Ecto neural progenitor cell (in vitro differentiated cells): ENCODE data around the gene PAQR5.
"Not testable (repeated sequence)": the region's sequence is repeated elsewhere in the genome, so short reads cannot be mapped to it uniquely, and the experiment has no call there.

Experiments used
- DNase-seq: peaks from one replicate; pipeline ENCODE4 v3.0.0-alpha.2; 2018; ENCODE audit warnings: low spot score

The PAQR5 gene

GRCh38 chr15:69357773-69358771 is 59.4 kb downstream of the PAQR5 start:
- DNase-seq, result peak; percentile 66

GRCh38 chr15:69358850-69359249 is 60.1 kb downstream of the PAQR5 start:
- no peak for DNase-seq

- DNase-seq, result no peak
These were observed 61.0 kb downstream of the PAQR5 start for GRCh38 chr15:69359722-69360121.

GRCh38 chr15:69360642-69361041 is 61.9 kb downstream of the PAQR5 start:
- DNase-seq, result no peak

- DNase-seq, result no peak
These were observed 68.5 kb downstream of the PAQR5 start for GRCh38 chr15:69367236-69367635.

- DNase-seq, result no peak
These were observed 70.9 kb downstream of the PAQR5 start for GRCh38 chr15:69369631-69370030.

GRCh38 chr15:69373406-69373805 is 74.7 kb downstream of the PAQR5 start:
- no peak for DNase-seq

GRCh38 chr15:69375151-69375790 is 76.6 kb downstream of the PAQR5 start:
- no peak for DNase-seq

- DNase-seq, result peak; percentile 36
These were observed 78.7 kb downstream of the PAQR5 start for GRCh38 chr15:69377216-69377970.

GRCh38 chr15:69380100-69380725 is 81.5 kb downstream of the PAQR5 start:
- no peak for DNase-seq

GRCh38 chr15:69380726-69381105 is 82.0 kb downstream of the PAQR5 start:
- DNase-seq, result no peak

- not testable (repeated sequence) for DNase-seq
These were observed 83.5 kb downstream of the PAQR5 start for GRCh38 chr15:69382176-69382575.

- DNase-seq, result not testable (repeated sequence)
These were observed 85.4 kb downstream of the PAQR5 start for GRCh38 chr15:69384066-69384465.

GRCh38 chr15:69384626-69385598 is 86.2 kb downstream of the PAQR5 start:
- DNase-seq, result no peak

GRCh38 chr15:69385831-69386230 is 87.1 kb downstream of the PAQR5 start:
- no peak for DNase-seq

- DNase-seq, result no peak
These were observed 87.6 kb downstream of the PAQR5 start for GRCh38 chr15:69386284-69386683.

- DNase-seq, result no peak
These were observed 89.6 kb downstream of the PAQR5 start for GRCh38 chr15:69388260-69388705.

- no peak for DNase-seq
These were observed 90.7 kb downstream of the PAQR5 start for GRCh38 chr15:69389426-69389825.

- no peak for DNase-seq
These were observed 91.9 kb downstream of the PAQR5 start for GRCh38 chr15:69390575-69390974.

- DNase-seq, result no peak
These were observed 92.5 kb downstream of the PAQR5 start for GRCh38 chr15:69391046-69391757.
